H1 (cell line): Measurements from ENCODE around the gene TARDBP. TPM values are rescaled to one million over a fixed set of nuclear protein-coding genes. Genes with fewer than 3 reads are reported as not detected.
"Not testable (repeated sequence)": the region's sequence is repeated elsewhere in the genome, so short reads cannot be mapped to it uniquely, and the experiment has no call there.

Experiments
- CTCF ChIA-PET: fragments of 300-600 bp; sonication (Branson Sonifier 250); formaldehyde crosslinking; loops from one replicate; lab custom pipeline; 2021; ENCODE audit not compliant: partially characterized antibody; lab: Charles Lee
- POLR2A ChIA-PET: fragments of 300-600 bp; sonication (Branson Sonifier 250); formaldehyde crosslinking; loops from one replicate; lab custom pipeline; 2021; ENCODE audit warnings: inconsistent platforms; ENCODE audit not compliant: partially characterized antibody; lab: Charles Lee
- DNase-seq, 2 experiments: peaks; one replicate each; pipeline versions ENCODE4 v3.0.0 to v3.0.0-alpha.2; 2010 to 2022; ENCODE audit warnings: low spot score in 2 of 2, low read depth in 1 of 2, mixed read lengths in 1 of 2
- FAIRE-seq: peaks from 2 replicates; lab custom pipeline; 2011; peaks lifted over from hg19 to GRCh38; lab: Jason Lieb, UNC
- H2AFZ ChIP-seq: 2 replicates; pipeline ENCODE4 v1.8.1; 2012; ENCODE audit warnings: low read length, inconsistent platforms
- H2AK5ac ChIP-seq: 2 replicates; pipeline ENCODE4 v1.6.1; 2013; ENCODE audit warnings: low read depth, low read length
- H2BK120ac ChIP-seq: replicated peaks from 2 replicates; pipeline ENCODE3; 2013; ENCODE audit warnings: low read depth, low read length, inconsistent platforms
- H2BK12ac ChIP-seq: 2 replicates; pipeline ENCODE4 v1.6.1; 2013; ENCODE audit warnings: low read depth, low read length
- H2BK15ac ChIP-seq: 2 replicates; pipeline ENCODE4 v1.6.1; 2013; ENCODE audit warnings: low read length
- H2BK20ac ChIP-seq: 2 replicates; pipeline ENCODE4 v1.6.1; 2013; ENCODE audit warnings: low read length
- H2BK5ac ChIP-seq: 2 replicates; pipeline ENCODE4 v1.6.1; 2013; ENCODE audit warnings: low read depth, low read length
- H3K14ac ChIP-seq: 2 replicates; pipeline ENCODE4 v1.6.1; 2013; ENCODE audit warnings: inconsistent platforms; ENCODE audit not compliant: insufficient read length
- H3K18ac ChIP-seq: 2 replicates; pipeline ENCODE4 v1.6.1; 2013; ENCODE audit warnings: low read length; ENCODE audit errors: extremely low read depth
- H3K23ac ChIP-seq: 2 replicates; pipeline ENCODE4 v1.6.1; 2013; ENCODE audit warnings: inconsistent platforms; ENCODE audit not compliant: insufficient read length
- H3K23me2 ChIP-seq: 2 replicates; pipeline ENCODE4 v1.6.1; 2013; ENCODE audit warnings: low read depth, low read length
- H3K27ac ChIP-seq: 2 replicates; pipeline ENCODE4 v1.6.1; 2011; ENCODE audit warnings: low read depth, low read length, inconsistent platforms
- H3K27me3 ChIP-seq, 4 experiments: replicated peaks in 1 of 4; 1 replicate in 1 of 4; 2 replicates in 3 of 4; pipeline versions ENCODE4 v1.6.1 to v1.8.1; 2011 to 2013; ENCODE audit warnings: low read length in 3 of 4, mild to moderate bottlenecking in 3 of 4, inconsistent platforms in 2 of 4, mixed read lengths in 2 of 4, moderate library complexity in 1 of 4; ENCODE audit not compliant: control insufficient read depth in 3 of 4, insufficient read depth in 3 of 4; ENCODE audit errors: extremely low read depth in 1 of 4
- H3K36me3 ChIP-seq, 4 experiments: 2 replicates each; pipeline versions ENCODE4 v1.6.1 to v1.8.1; 2011 to 2013; ENCODE audit warnings: mild to moderate bottlenecking in 4 of 4, low read length in 3 of 4, moderate library complexity in 2 of 4, control low read depth in 1 of 4, inconsistent platforms in 1 of 4; ENCODE audit not compliant: insufficient read depth in 4 of 4, control insufficient read depth in 2 of 4
- H3K4ac ChIP-seq: replicated peaks from 2 replicates; pipeline ENCODE3; 2013; ENCODE audit warnings: low read length, low read depth, mixed read lengths, inconsistent platforms; ENCODE audit not compliant: insufficient read length
- H3K4me1 ChIP-seq, 4 experiments: replicated peaks in 1 of 4; 1 replicate in 1 of 4; 2 replicates in 3 of 4; pipeline versions ENCODE4 v1.6.1 to v1.8.1; 2011 to 2013; ENCODE audit warnings: low read length in 3 of 4, inconsistent platforms in 2 of 4, mixed read lengths in 1 of 4; ENCODE audit not compliant: insufficient read depth in 4 of 4, control insufficient read depth in 3 of 4
- H3K4me2 ChIP-seq, 2 experiments: 2 replicates each; pipeline versions ENCODE4 v1.6.1 to v1.8.1; 2011 to 2013; ENCODE audit warnings: low read depth in 2 of 2, low read length in 2 of 2, control low read depth in 1 of 2, inconsistent platforms in 1 of 2, mild to moderate bottlenecking in 1 of 2; ENCODE audit not compliant: insufficient read depth in 1 of 2
- H3K4me3 ChIP-seq, 4 experiments: fragments of 200-600, 300-600 bp in 1 of 4; sonication (generic), shearing (Covaris generic), sonication (Bioruptor Twin) in 1 of 4; 2 replicates each; pipeline versions ENCODE4 v1.5.1 to v1.8.1; 2011 to 2016; ENCODE audit warnings: low read length in 4 of 4, low read depth in 3 of 4, control low read depth in 2 of 4, inconsistent platforms in 2 of 4, mild to moderate bottlenecking in 2 of 4, mixed read lengths in 1 of 4, moderate library complexity in 1 of 4; ENCODE audit not compliant: insufficient read depth in 2 of 4; ENCODE audit errors: extremely low read depth in 1 of 4
- H3K56ac ChIP-seq: replicated peaks from 2 replicates; pipeline ENCODE3; 2013; ENCODE audit warnings: low read depth, mild to moderate bottlenecking, mixed read lengths, low read length, inconsistent platforms; ENCODE audit not compliant: insufficient read length
- H3K79me1 ChIP-seq: 2 replicates; pipeline ENCODE4 v1.6.1; 2013; ENCODE audit warnings: low read depth, low read length, control low read depth
- H3K79me2 ChIP-seq, 2 experiments: 2 replicates each; pipeline versions ENCODE4 v1.6.1 to v1.8.1; 2012 to 2013; ENCODE audit warnings: low read length in 2 of 2, mild to moderate bottlenecking in 2 of 2, inconsistent platforms in 1 of 2; ENCODE audit not compliant: insufficient read depth in 2 of 2, control insufficient read depth in 1 of 2
- H3K9ac ChIP-seq, 4 experiments: replicated peaks in 1 of 4; 1 replicate in 1 of 4; 2 replicates in 3 of 4; pipeline versions ENCODE4 v1.6.1 to v1.8.1; 2011 to 2013; ENCODE audit warnings: low read depth in 3 of 4, low read length in 3 of 4, control low read depth in 2 of 4, mild to moderate bottlenecking in 2 of 4, moderate library complexity in 2 of 4, inconsistent platforms in 1 of 4; ENCODE audit errors: extremely low read depth in 1 of 4
- H3K9me3 ChIP-seq, 2 experiments: 2 replicates each; pipeline versions ENCODE4 v1.6.1 to v1.8.1; 2012 to 2013; ENCODE audit warnings: mild to moderate bottlenecking in 2 of 2, moderate library complexity in 2 of 2, control low read depth in 1 of 2, inconsistent platforms in 1 of 2, low read depth in 1 of 2, low read length in 1 of 2, mixed read lengths in 1 of 2; ENCODE audit not compliant: insufficient read depth in 2 of 2
- H4K20me1 ChIP-seq, 2 experiments: replicated peaks in 1 of 2; 2 replicates each; pipeline versions ENCODE3 to v1.8.1; 2011 to 2013; ENCODE audit warnings: inconsistent platforms in 2 of 2, low read length in 2 of 2, mild to moderate bottlenecking in 1 of 2; ENCODE audit not compliant: insufficient read depth in 2 of 2, control insufficient read depth in 1 of 2
- H4K5ac ChIP-seq: 2 replicates; pipeline ENCODE4 v1.6.1; 2013; ENCODE audit warnings: low read length, low read depth, mixed read lengths, inconsistent platforms; ENCODE audit not compliant: insufficient read length
- H4K8ac ChIP-seq: 2 replicates; pipeline ENCODE4 v1.8.0; 2013; ENCODE audit warnings: mild to moderate bottlenecking, moderate library complexity, low read length, inconsistent platforms; ENCODE audit not compliant: insufficient read depth; ENCODE audit errors: extremely low read depth
- H4K91ac ChIP-seq: replicated peaks from 2 replicates; pipeline ENCODE3; 2013; ENCODE audit warnings: low read length, mixed read lengths, inconsistent platforms; ENCODE audit not compliant: insufficient read length
- WGBS, 2 experiments: shearing (Covaris generic) in 1 of 2; methylation state at CpG; one replicate each; pipeline versions ENCODE4 v1.1.6 to v1.1.7; 2013 to 2015; ENCODE audit warnings: low lambda C conversion rate in 2 of 2, mixed read lengths in 2 of 2, inconsistent platforms in 1 of 2, low coverage in 1 of 2, missing lambda C conversion rate in 1 of 2; ENCODE audit not compliant: insufficient replicate concordance in 2 of 2, insufficient coverage in 1 of 2, insufficient read length in 1 of 2; ENCODE audit errors: extremely low coverage in 1 of 2, missing lambda C conversion rate in 1 of 2; 5-methylcytosine and 5-hydroxymethylcytosine counted together
- polyA plus RNA-seq, 7 experiments: library from polyadenylated mRNA; depleted of rRNA in 3 of 7; stranded (reverse) in 5 of 7; unstranded in 2 of 7; fragments of >200 nt in 5 of 7; fragments of 200-250 nt in 2 of 7; gene quantifications; 1 replicate in 5 of 7; 2 replicates in 1 of 7; 4 replicates in 1 of 7; pipeline versions ENCODE4 v1.2.1 to v1.2.3, GENCODE V29; 2011 to 2013; ENCODE audit warnings: missing spikeins in 2 of 7, mixed read lengths in 2 of 7
- total RNA-seq: library from RNA; stranded (reverse); fragmentation: NEBNext Ultra II Directional; extraction: Animal tissue kit (Norgen Biotek cat#: 25700); gene quantifications from 2 replicates; pipeline ENCODE4 v1.2.1, GENCODE V29; 2021

The TARDBP gene
- total and polyA plus RNA-seq, 2 of the 8 experiments (the other 6 are each of a cell fraction or from before 2014, with no cell fraction given): 144 to 240 TPM

DNA sequence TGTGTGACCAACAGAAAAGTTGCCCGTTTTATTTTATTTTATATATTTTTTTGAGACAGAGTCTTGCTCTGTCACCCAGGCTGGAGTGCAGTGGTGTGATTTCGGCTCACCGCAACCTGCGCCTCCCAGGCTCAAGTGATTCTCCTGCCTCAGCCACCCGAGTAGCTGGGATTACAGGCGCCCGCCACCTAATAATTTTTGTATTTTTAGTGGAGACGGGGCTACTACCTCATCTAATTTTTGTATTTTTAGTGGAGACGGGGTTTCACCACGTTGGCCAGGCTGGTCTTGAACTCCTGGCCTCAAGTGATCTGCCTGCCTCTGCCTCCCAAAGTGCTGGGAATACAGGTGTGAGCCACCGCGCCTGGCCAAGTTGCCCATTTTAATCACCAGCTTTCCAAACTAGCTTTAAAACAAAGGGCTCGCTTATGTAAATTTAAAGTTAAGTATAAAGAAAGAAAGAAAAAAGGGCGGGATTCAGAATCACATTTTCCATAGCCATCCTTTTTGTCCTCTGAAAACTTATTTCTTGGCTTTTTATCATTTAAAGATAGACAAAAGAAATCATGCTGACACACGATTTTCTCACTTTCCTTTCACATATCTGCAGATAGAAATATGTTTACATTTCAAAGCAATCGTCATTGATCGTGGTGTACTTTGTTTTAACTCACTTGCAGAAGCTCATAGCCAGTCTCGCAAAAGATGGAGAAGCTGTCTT, 24.7 kb downstream of the TARDBP start:
- not testable (repeated sequence) for H2BK12ac ChIP-seq, H3K9ac ChIP-seq, H3K36me3 ChIP-seq, H3K27me3 ChIP-seq, H2AFZ ChIP-seq, H3K9me3 ChIP-seq, H3K4me2 ChIP-seq, H3K56ac ChIP-seq, H2BK20ac ChIP-seq, H3K79me2 ChIP-seq, H2AK5ac ChIP-seq, H3K79me1 ChIP-seq, H4K91ac ChIP-seq, H2BK5ac ChIP-seq, H3K27ac ChIP-seq, H3K4me3 ChIP-seq, H3K14ac ChIP-seq, H3K4me1 ChIP-seq, H2BK15ac ChIP-seq, H4K5ac ChIP-seq, H3K23ac ChIP-seq, H3K18ac ChIP-seq, H4K8ac ChIP-seq, H2BK120ac ChIP-seq, DNase-seq, H3K4ac ChIP-seq
- WGBS, 2 experiments: 65% methylated on average over 18 of the region's 18 CpGs; no CpG with 5 or more reads in 1 of the 2 experiments
- peak; percentile 99 for FAIRE-seq
- Histone ChIP-seq H4K20me1 (peaks cover 0 to 13% of the 10 kb centered on the region in 2 experiments), H3K23me2 (peaks cover 28% of the 10 kb centered on the region; the same call in 1 of the 2 replicates)
- ChIA-PET CTCF (interaction anchor here (0.6 to 7.4 kb wide), 53 partner anchors 10 to 605 kb away, joined by 3 to 168 read pairs (median 5); partner anchors contain the start of genes MASP2 and SRM), POLR2A (interaction anchor here (1.2 to 3.9 kb wide), 10 partner anchors 7 to 604 kb away, joined by 3 to 31 read pairs (median 6); partner anchors contain the start of genes SRM and TARDBP)
